NT2/D1 (cell line): ENCODE measurements around the gene GPR17.

Source experiments
- DNase-seq: peaks from one replicate; pipeline ENCODE4 v3.0.0-alpha.2; 2011; ENCODE audit warnings: low read depth, low spot score
- H3K27me3 ChIP-seq: 2 replicates; pipeline ENCODE4 v1.6.0; 2011; ENCODE audit warnings: mild to moderate bottlenecking; ENCODE audit not compliant: insufficient read length, insufficient read depth
- H3K36me3 ChIP-seq: 2 replicates; pipeline ENCODE4 v1.6.1; 2011; ENCODE audit warnings: mild to moderate bottlenecking, low read length, mixed read lengths; ENCODE audit not compliant: insufficient read depth, insufficient read length
- H3K4me1 ChIP-seq: 2 replicates; pipeline ENCODE4 v1.5.1; 2011; ENCODE audit not compliant: insufficient read depth, insufficient read length
- H3K4me3 ChIP-seq: 2 replicates; pipeline ENCODE4 v1.5.1; 2011; ENCODE audit warnings: low read depth; ENCODE audit not compliant: insufficient read length
- H3K9ac ChIP-seq: 2 replicates; pipeline ENCODE4 v1.6.0; 2011; ENCODE audit warnings: low read depth; ENCODE audit not compliant: insufficient read length
- H3K9me3 ChIP-seq: 2 replicates; pipeline ENCODE4 v1.5.1; 2011; ENCODE audit warnings: mild to moderate bottlenecking, low read length; ENCODE audit not compliant: insufficient read depth
- SUZ12 ChIP-seq: IDR thresholded peaks from 2 replicates; pipeline ENCODE4 v1.6.1; 2011; ENCODE audit not compliant: insufficient read length, insufficient read depth; ENCODE audit errors: extremely low read depth
- YY1 ChIP-seq: IDR thresholded peaks from 2 replicates; pipeline ENCODE4 v1.6.1; 2011; ENCODE audit not compliant: insufficient read length, insufficient read depth
- ZNF274 ChIP-seq: IDR thresholded peaks from 2 replicates; pipeline ENCODE4 v1.6.1; 2011; ENCODE audit warnings: mild to moderate bottlenecking, low read depth, low read length

Gene GPR17

GRCh38 chr2:127609818-127610217 lies 36.1 kb upstream of the GPR17 start:
- Histone ChIP-seq H3K4me1 (no peaks in the 10 kb centered on the region), H3K4me3 (no peak overlapping the region), H3K9me3 (peaks cover 6% of the 10 kb centered on the region; the same call in 1 of the 2 replicates), H3K36me3 (no peaks in the 10 kb centered on the region), H3K27me3 (no peaks in the 10 kb centered on the region), H3K9ac (no peak overlapping the region)
- DNase-seq, result no peak
- TF ChIP-seq ZNF274 (no peak), YY1 (no peak), SUZ12 (no peak)

- DNase-seq, result no peak
- peaks cover 6% of the 10 kb centered on the region; the same call in 1 of the 2 replicates for H3K9me3 ChIP-seq
- no peak overlapping the region for H3K9ac ChIP-seq
- no peaks in the 10 kb centered on the region for H3K36me3 ChIP-seq
- H3K4me3 ChIP-seq, result no peak overlapping the region
- no peaks in the 10 kb centered on the region for H3K4me1 ChIP-seq
- TF ChIP-seq ZNF274 (no peak), YY1 (no peak), SUZ12 (no peak)
- no peaks in the 10 kb centered on the region for H3K27me3 ChIP-seq
Measured at GRCh38 chr2:127610561-127610960, 35.4 kb upstream of the GPR17 start.

GRCh38 chr2:127611076-127611925 lies 34.7 kb upstream of the GPR17 start:
- Histone ChIP-seq H3K27me3 (no peaks in the 10 kb centered on the region), H3K4me1 (no peaks in the 10 kb centered on the region), H3K4me3 (no peak overlapping the region), H3K36me3 (no peaks in the 10 kb centered on the region), H3K9ac (no peak overlapping the region), H3K9me3 (peaks cover 6% of the 10 kb centered on the region; the same call in 1 of the 2 replicates)
- TF ChIP-seq ZNF274 (no peak), YY1 (no peak), SUZ12 (no peak)
- no peak for DNase-seq

- no peaks in the 10 kb centered on the region for H3K27me3 ChIP-seq
- TF ChIP-seq SUZ12, result no peak
- TF ChIP-seq ZNF274, result no peak
- TF ChIP-seq YY1, result no peak
- H3K36me3 ChIP-seq, result no peaks in the 10 kb centered on the region
- DNase-seq, result no peak
- H3K4me3 ChIP-seq, result no peak overlapping the region
- peaks cover 6% of the 10 kb centered on the region; the same call in 1 of the 2 replicates for H3K9me3 ChIP-seq
- no peak overlapping the region for H3K9ac ChIP-seq
- H3K4me1 ChIP-seq, result no peaks in the 10 kb centered on the region
Measured at GRCh38 chr2:127612111-127612822, 33.7 kb upstream of the GPR17 start.

GRCh38 chr2:127614246-127614645 lies 31.7 kb upstream of the GPR17 start:
- Histone ChIP-seq H3K36me3 (no peaks in the 10 kb centered on the region), H3K4me3 (no peak overlapping the region), H3K27me3 (no peaks in the 10 kb centered on the region), H3K4me1 (no peaks in the 10 kb centered on the region), H3K9me3 (peaks cover 6% of the 10 kb centered on the region; the same call in 1 of the 2 replicates), H3K9ac (no peak overlapping the region)
- DNase-seq, result no peak
- TF ChIP-seq ZNF274 (no peak), YY1 (no peak), SUZ12 (no peak)

GRCh38 chr2:127614731-127615130 lies 31.2 kb upstream of the GPR17 start:
- no peak overlapping the region for H3K4me3 ChIP-seq
- DNase-seq, result no peak
- H3K4me1 ChIP-seq, result peaks cover under 1% of the 10 kb centered on the region
- H3K27me3 ChIP-seq, result no peaks in the 10 kb centered on the region
- TF ChIP-seq YY1, result no peak
- no peak for TF ChIP-seq ZNF274
- no peak for TF ChIP-seq SUZ12
- no peaks in the 10 kb centered on the region for H3K36me3 ChIP-seq
- no peak overlapping the region for H3K9ac ChIP-seq
- H3K9me3 ChIP-seq, result peaks cover 6% of the 10 kb centered on the region; the same call in 1 of the 2 replicates

- H3K36me3 ChIP-seq, result no peaks in the 10 kb centered on the region
- H3K4me1 ChIP-seq, result peaks cover 3% of the 10 kb centered on the region
- H3K9me3 ChIP-seq, result peaks cover 6% of the 10 kb centered on the region; the same call in 1 of the 2 replicates
- H3K4me3 ChIP-seq, result no peak overlapping the region
- H3K27me3 ChIP-seq, result no peaks in the 10 kb centered on the region
- no peak for DNase-seq
- no peak for TF ChIP-seq SUZ12
- no peak for TF ChIP-seq ZNF274
- no peak for TF ChIP-seq YY1
- H3K9ac ChIP-seq, result no peak overlapping the region
Measured at GRCh38 chr2:127615511-127616166, 30.3 kb upstream of the GPR17 start.
